ENCODE results near the gene NTPCR.

DNA sequence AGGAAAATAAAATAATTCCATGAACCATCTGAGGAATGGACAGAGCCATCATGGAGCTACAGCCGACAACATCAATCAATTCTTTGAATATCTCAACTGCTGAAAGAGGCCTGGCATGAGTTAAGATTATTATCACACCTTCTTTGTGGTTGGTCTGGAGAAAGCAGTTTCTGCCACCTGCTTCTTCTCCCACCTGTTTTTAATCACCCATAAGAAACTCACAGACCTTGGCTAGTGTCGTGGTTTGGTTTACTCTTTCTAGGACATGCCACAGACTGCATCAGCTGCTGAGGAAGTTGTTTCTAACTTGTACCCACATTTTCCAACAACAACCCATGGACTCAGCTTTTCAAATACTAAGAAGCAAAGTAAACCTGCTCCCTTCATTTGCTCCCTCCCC lies 65.6 kb downstream of the NTPCR start:
- TF ChIP-seq, protein P1, sequence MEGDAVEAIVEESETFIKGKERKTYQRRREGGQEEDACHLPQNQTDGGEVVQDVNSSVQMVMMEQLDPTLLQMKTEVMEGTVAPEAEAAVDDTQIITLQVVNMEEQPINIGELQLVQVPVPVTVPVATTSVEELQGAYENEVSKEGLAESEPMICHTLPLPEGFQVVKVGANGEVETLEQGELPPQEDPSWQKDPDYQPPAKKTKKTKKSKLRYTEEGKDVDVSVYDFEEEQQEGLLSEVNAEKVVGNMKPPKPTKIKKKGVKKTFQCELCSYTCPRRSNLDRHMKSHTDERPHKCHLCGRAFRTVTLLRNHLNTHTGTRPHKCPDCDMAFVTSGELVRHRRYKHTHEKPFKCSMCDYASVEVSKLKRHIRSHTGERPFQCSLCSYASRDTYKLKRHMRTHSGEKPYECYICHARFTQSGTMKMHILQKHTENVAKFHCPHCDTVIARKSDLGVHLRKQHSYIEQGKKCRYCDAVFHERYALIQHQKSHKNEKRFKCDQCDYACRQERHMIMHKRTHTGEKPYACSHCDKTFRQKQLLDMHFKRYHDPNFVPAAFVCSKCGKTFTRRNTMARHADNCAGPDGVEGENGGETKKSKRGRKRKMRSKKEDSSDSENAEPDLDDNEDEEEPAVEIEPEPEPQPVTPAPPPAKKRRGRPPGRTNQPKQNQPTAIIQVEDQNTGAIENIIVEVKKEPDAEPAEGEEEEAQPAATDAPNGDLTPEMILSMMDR (IDR thresholded peaks at IDR 0.05) = no peak
- no peak for TF ChIP-seq POLR2AphosphoS5 (IDR thresholded peaks at IDR 0.05; ENCODE audit: insufficient read depth in 1 of 2, low read depth in 1 of 2)

Data from vagina (tissue), 2 donors.